SK-N-SH (cell line): ENCODE measurements around the gene LDLRAP1. TPM values are rescaled to one million over a fixed set of nuclear protein-coding genes. Genes with fewer than 3 reads are reported as not detected.

Source experiments
- CTCF ChIA-PET: fragments of 300-600, 350-600 bp; formaldehyde crosslinking; extraction: SDS; loops from one replicate; lab custom pipeline; 2021; lab: Yijun Ruan, JAX
- POLR2A ChIA-PET: fragments of 350-600 bp; sonication (Branson Sonifier 250); formaldehyde crosslinking; extraction: SDS; loops from one replicate; lab custom pipeline; 2020; ENCODE audit warnings: antibody characterized with exemption, inconsistent platforms; lab: Yijun Ruan, JAX
- DNase-seq: peaks from one replicate; pipeline ENCODE4 v3.0.0; 2012
- H2AFZ ChIP-seq: fragments of 200-600 bp; sonication (generic); 2 replicates; pipeline ENCODE4 v1.8.1; 2016; ENCODE audit warnings: antibody characterized with exemption, mild to moderate bottlenecking, low read depth
- H3F3A ChIP-seq: fragments of 200-600 bp; sonication (generic); replicated peaks from 2 replicates; pipeline ENCODE3; 2016; ENCODE audit warnings: antibody characterized with exemption, mild to moderate bottlenecking; ENCODE audit not compliant: insufficient read depth
- H3K27ac ChIP-seq, 2 experiments: fragments of 200-500 bp in 1 of 2; fragments of 200-600 bp in 1 of 2; sonication (Bioruptor generic) in 1 of 2; sonication (generic), shearing (Covaris generic) in 1 of 2; 2 replicates each; pipeline versions ENCODE4 v1.5.1 to v1.6.1; 2014 to 2016; ENCODE audit warnings: low read depth in 2 of 2, inconsistent platforms in 1 of 2, low read length in 1 of 2, mild to moderate bottlenecking in 1 of 2, mixed read lengths in 1 of 2
- H3K27me3 ChIP-seq: fragments of 200-600 bp; sonication (generic), shearing (Covaris generic); 2 replicates; pipeline ENCODE4 v1.6.1; 2016; ENCODE audit warnings: mixed run types; ENCODE audit not compliant: insufficient read depth
- H3K36me3 ChIP-seq, 2 experiments: fragments of 200-500 bp in 1 of 2; fragments of 200-600 bp in 1 of 2; sonication (Bioruptor generic) in 1 of 2; sonication (generic) in 1 of 2; replicated peaks in 1 of 2; 2 replicates each; pipeline versions ENCODE3 to v1.5.1; 2014 to 2016; ENCODE audit warnings: low read length in 1 of 2, mild to moderate bottlenecking in 1 of 2; ENCODE audit not compliant: insufficient read depth in 2 of 2, control insufficient read depth in 1 of 2
- H3K4me1 ChIP-seq, 2 experiments: fragments of 200-500 bp in 1 of 2; fragments of 200-600 bp in 1 of 2; sonication (Bioruptor generic) in 1 of 2; sonication (generic), shearing (Covaris generic) in 1 of 2; 2 replicates each; pipeline versions ENCODE4 v1.5.1 to v1.6.1; 2014 to 2016; ENCODE audit warnings: low read depth in 1 of 2, low read length in 1 of 2, mixed run types in 1 of 2; ENCODE audit not compliant: insufficient read depth in 2 of 2, control insufficient read depth in 1 of 2
- H3K4me2 ChIP-seq: fragments of 200-600 bp; sonication (generic), shearing (Covaris generic); 2 replicates; pipeline ENCODE4 v1.6.1; 2017; ENCODE audit warnings: mixed run types
- H3K4me3 ChIP-seq, 2 experiments: fragments of 200-500 bp in 1 of 2; fragments of 200-600 bp in 1 of 2; sonication (Bioruptor generic) in 1 of 2; sonication (generic), shearing (Covaris generic) in 1 of 2; 2 replicates each; pipeline versions ENCODE4 v1.5.1 to v1.8.1; 2014 to 2016; ENCODE audit warnings: low read depth in 2 of 2, inconsistent platforms in 1 of 2, low read length in 1 of 2, mild to moderate bottlenecking in 1 of 2, mixed read lengths in 1 of 2, moderate library complexity in 1 of 2
- H3K79me2 ChIP-seq: fragments of 200-600 bp; sonication (generic); 2 replicates; pipeline ENCODE4 v1.8.1; 2017; ENCODE audit warnings: mild to moderate bottlenecking; ENCODE audit not compliant: insufficient read depth
- H3K9ac ChIP-seq: fragments of 200-600 bp; sonication (generic); 2 replicates; pipeline ENCODE4 v1.6.1; 2017; ENCODE audit warnings: mixed run types
- H3K9me2 ChIP-seq: fragments of 200-600 bp; sonication (generic); 2 replicates; pipeline ENCODE4 v1.6.1; 2017; ENCODE audit warnings: mixed run types
- H3K9me3 ChIP-seq: fragments of 200-600 bp; sonication (generic); 2 replicates; pipeline ENCODE4 v1.6.1; 2017; ENCODE audit warnings: mixed run types, mild to moderate bottlenecking, moderate library complexity
- H4K20me1 ChIP-seq: fragments of 200-600 bp; sonication (generic); 2 replicates; pipeline ENCODE4 v1.6.1; 2017; ENCODE audit warnings: mild to moderate bottlenecking, mixed run types; ENCODE audit not compliant: insufficient read depth
- ELF1 ChIP-seq: IDR thresholded peaks from 2 replicates; pipeline ENCODE4 v1.4.0; 2012
- FOSL2 ChIP-seq: IDR thresholded peaks from 2 replicates; pipeline ENCODE4 v1.4.0; 2012; ENCODE audit warnings: low read depth, mild to moderate bottlenecking, moderate library complexity, borderline replicate concordance
- FOXJ3 ChIP-seq: sonication (generic); formaldehyde crosslinking; IDR thresholded peaks from 2 replicates; pipeline ENCODE4 v1.5.1; 2020; ENCODE audit warnings: mild to moderate bottlenecking, missing genetic modification reagents
- GABPA ChIP-seq: IDR thresholded peaks from 2 replicates; pipeline ENCODE4 v1.4.0; 2012; ENCODE audit warnings: low read depth, mild to moderate bottlenecking
- GATA2 ChIP-seq: sonication (generic); formaldehyde crosslinking; IDR thresholded peaks from 2 replicates; pipeline ENCODE4 v1.5.0; 2020; ENCODE audit warnings: mild to moderate bottlenecking, missing genetic modification reagents
- JUND ChIP-seq: IDR thresholded peaks from 2 replicates; pipeline ENCODE4 v1.4.0; 2012
- MXI1 ChIP-seq: IDR thresholded peaks from 2 replicates; pipeline ENCODE4 v1.6.1; 2012; ENCODE audit warnings: mild to moderate bottlenecking, low read depth, low read length, improper control_type of control experiment
- RAD21 ChIP-seq: IDR thresholded peaks from 2 replicates; pipeline ENCODE4 v1.6.1; 2012; ENCODE audit warnings: mild to moderate bottlenecking, low read length
- REST ChIP-seq: IDR thresholded peaks from 2 replicates; pipeline ENCODE4 v1.6.1; 2012; ENCODE audit warnings: mild to moderate bottlenecking, low read depth, low read length, moderate library complexity
- RXRA ChIP-seq: IDR thresholded peaks from 2 replicates; pipeline ENCODE4 v1.4.0; 2012; ENCODE audit warnings: low read depth, mild to moderate bottlenecking, borderline replicate concordance
- TAF1 ChIP-seq: IDR thresholded peaks from 2 replicates; pipeline ENCODE4 v1.6.1; 2012; ENCODE audit warnings: low read depth, mild to moderate bottlenecking, low read length, moderate library complexity, borderline replicate concordance
- TEAD4 ChIP-seq: IDR thresholded peaks from 2 replicates; pipeline ENCODE4 v1.4.0; 2012; ENCODE audit warnings: mild to moderate bottlenecking, borderline replicate concordance; ENCODE audit not compliant: insufficient read depth
- USF1 ChIP-seq: IDR thresholded peaks from 2 replicates; pipeline ENCODE4 v1.4.0; 2012; ENCODE audit warnings: low read depth, borderline replicate concordance
- WGBS: methylation state at CpG from one replicate; pipeline ENCODE4 v1.1.6; 2017; ENCODE audit warnings: low lambda C conversion rate; 5-methylcytosine and 5-hydroxymethylcytosine counted together
- polyA plus RNA-seq, 3 experiments: library from polyadenylated mRNA; depleted of rRNA; stranded (reverse); fragments of >200 nt; gene quantifications; 2 replicates each; pipeline ENCODE4 v1.2.3, GENCODE V29; 2012
- TF ChIP-seq, protein P1 (sequence below): fragments of 150-350 bp; IDR thresholded peaks from 2 replicates; pipeline ENCODE4 v1.6.1; 2017; ENCODE audit warnings: antibody characterized with exemption, low read length, low read depth, borderline replicate concordance
- TF ChIP-seq, protein P2 (sequence below): fragments of 200-600 bp; sonication (generic); IDR thresholded peaks from 2 replicates; pipeline ENCODE4 v1.6.1; 2017; ENCODE audit warnings: antibody characterized with exemption, mild to moderate bottlenecking, moderate library complexity

LDLRAP1 gene
- polyA plus RNA-seq, 1 of the 3 experiments (the other 2 are of a cell fraction), result 19.1 TPM

DNA sequence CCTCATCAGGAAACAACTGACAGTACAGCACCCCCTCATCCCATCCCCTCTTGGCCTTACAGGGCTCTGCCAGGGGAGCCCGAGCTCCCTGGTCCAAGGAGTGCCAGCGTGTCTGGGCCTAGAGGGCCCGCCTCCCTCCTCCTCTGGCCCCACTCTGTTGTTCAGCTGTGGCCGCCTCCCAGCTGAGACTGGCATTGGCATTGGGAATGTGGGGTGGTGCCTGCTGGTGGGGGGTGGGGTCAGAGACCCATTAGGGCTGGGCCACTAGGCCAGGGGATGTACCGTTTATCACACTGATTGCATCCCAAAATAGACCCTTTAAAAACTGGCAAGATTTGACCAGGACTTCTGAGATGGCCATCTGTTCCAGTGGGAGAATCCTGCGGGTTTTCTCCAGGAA, 1.4 kb downstream of the LDLRAP1 start (continued):
- TF ChIP-seq, protein P1, sequence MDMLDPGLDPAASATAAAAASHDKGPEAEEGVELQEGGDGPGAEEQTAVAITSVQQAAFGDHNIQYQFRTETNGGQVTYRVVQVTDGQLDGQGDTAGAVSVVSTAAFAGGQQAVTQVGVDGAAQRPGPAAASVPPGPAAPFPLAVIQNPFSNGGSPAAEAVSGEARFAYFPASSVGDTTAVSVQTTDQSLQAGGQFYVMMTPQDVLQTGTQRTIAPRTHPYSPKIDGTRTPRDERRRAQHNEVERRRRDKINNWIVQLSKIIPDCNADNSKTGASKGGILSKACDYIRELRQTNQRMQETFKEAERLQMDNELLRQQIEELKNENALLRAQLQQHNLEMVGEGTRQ, result no peak
- TF ChIP-seq FOXJ3 (CRISPR knock-in tag) (no peak), TEAD4 (no peak), JUND (no peak)

- CTCF ChIA-PET, result interaction anchor here (1.5 to 1.9 kb wide), 3 partner anchors 26 to 265 kb away, joined by 4 to 7 read pairs (median 5); no protein-coding TSS in a partner anchor
These were observed 2.4 kb downstream of the LDLRAP1 start for GRCh38 chr1:25545767-25546166.

DNA sequence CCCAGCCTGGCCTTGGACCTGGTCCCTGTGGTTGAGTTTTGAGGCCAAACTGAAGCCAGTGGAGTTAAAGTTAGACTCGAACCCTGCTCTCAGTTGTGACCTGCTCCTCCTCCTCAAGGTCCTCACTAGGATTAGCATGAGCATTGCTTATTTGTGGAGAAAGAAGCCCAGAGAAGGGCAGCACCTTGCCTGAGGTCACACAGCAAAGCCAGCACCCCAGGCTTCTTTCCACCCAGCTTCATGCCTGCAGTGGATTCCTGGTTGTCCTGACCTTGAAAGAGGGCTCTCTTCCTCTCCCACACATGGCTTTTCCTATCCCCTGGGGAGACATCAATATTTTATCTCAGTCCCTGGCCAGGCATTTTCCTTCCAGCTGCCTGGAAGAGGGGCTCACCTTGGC, 2.8 kb downstream of the LDLRAP1 start:
- H3K4me2 ChIP-seq, result no peak overlapping the region; the same call in 1 of the 2 replicates
- peaks cover 16 to 17% of the 10 kb centered on the region in 2 experiments; a peak in 2 of 4 replicates for H3K4me1 ChIP-seq
- no peaks in the 10 kb centered on the region for H3K27me3 ChIP-seq
- H3K9me3 ChIP-seq, result no peaks in the 10 kb centered on the region
- H3K9ac ChIP-seq, result no peak overlapping the region
- H3K4me3 ChIP-seq, result no peak overlapping the region
- WGBS, result 100% methylated on average over 1 of the region's 1 CpG
- no peak for DNase-seq
- H3K36me3 ChIP-seq, result no peaks in the 10 kb centered on the region
- H3K9me2 ChIP-seq, result no peaks in the 10 kb centered on the region
- H3K27ac ChIP-seq, result no peak overlapping the region
- ChIA-PET POLR2A (no interaction called here), CTCF (interaction anchor here (1.5 to 1.9 kb wide), 4 partner anchors 10 to 265 kb away, joined by 4 to 7 read pairs (median 4); no protein-coding TSS in a partner anchor)
- no peak overlapping the region for H2AFZ ChIP-seq
- H3F3A ChIP-seq, result no peaks in the 10 kb centered on the region
- H3K79me2 ChIP-seq, result peaks cover 46% of the 10 kb centered on the region; the same call in 1 of the 2 replicates
- peaks cover 25% of the 10 kb centered on the region for H4K20me1 ChIP-seq
- TF ChIP-seq TEAD4 (no peak), RXRA (no peak), REST (no peak), GATA2 (no peak), GABPA (no peak), RAD21 (no peak), TAF1 (no peak), ELF1 (no peak)
- TF ChIP-seq, protein P2, sequence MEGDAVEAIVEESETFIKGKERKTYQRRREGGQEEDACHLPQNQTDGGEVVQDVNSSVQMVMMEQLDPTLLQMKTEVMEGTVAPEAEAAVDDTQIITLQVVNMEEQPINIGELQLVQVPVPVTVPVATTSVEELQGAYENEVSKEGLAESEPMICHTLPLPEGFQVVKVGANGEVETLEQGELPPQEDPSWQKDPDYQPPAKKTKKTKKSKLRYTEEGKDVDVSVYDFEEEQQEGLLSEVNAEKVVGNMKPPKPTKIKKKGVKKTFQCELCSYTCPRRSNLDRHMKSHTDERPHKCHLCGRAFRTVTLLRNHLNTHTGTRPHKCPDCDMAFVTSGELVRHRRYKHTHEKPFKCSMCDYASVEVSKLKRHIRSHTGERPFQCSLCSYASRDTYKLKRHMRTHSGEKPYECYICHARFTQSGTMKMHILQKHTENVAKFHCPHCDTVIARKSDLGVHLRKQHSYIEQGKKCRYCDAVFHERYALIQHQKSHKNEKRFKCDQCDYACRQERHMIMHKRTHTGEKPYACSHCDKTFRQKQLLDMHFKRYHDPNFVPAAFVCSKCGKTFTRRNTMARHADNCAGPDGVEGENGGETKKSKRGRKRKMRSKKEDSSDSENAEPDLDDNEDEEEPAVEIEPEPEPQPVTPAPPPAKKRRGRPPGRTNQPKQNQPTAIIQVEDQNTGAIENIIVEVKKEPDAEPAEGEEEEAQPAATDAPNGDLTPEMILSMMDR, result no peak

More at GRCh38 chr1:25545767-25546166, 2.4 kb downstream of the LDLRAP1 start:
- H3K4me2 ChIP-seq, result peak overlapping the region; percentile 98; the same call in 1 of the 2 replicates
- TF ChIP-seq RXRA (no peak), GATA2 (no peak), TAF1 (no peak), USF1 (no peak), MXI1 (no peak), TEAD4 (no peak), FOSL2 (no peak)
- TF ChIP-seq, all 33 proteins: peak for 0
- Histone ChIP-seq H3K27ac (no peak overlapping the region), H3F3A (no peaks in the 10 kb centered on the region), H3K9me3 (no peaks in the 10 kb centered on the region), H3K36me3 (no peaks in the 10 kb centered on the region), H4K20me1 (peaks cover 22% of the 10 kb centered on the region; the same call in 1 of the 2 replicates), H3K27me3 (no peaks in the 10 kb centered on the region), H3K4me3 (no peak overlapping the region), H3K4me1 (peaks cover 16 to 22% of the 10 kb centered on the region in 2 experiments; a peak in 2 of 4 replicates), H3K9ac (no peak overlapping the region), H3K79me2 (peaks cover 46% of the 10 kb centered on the region; the same call in 1 of the 2 replicates), H2AFZ (no peak overlapping the region), H3K9me2 (no peaks in the 10 kb centered on the region)
- POLR2A ChIA-PET, result no interaction called here
- no peak for DNase-seq
- WGBS, result 76% methylated on average over 2 of the region's 3 CpGs
